Ascending aorta (tissue), 2 donors: Measurements from ENCODE around the gene CRISPLD2. TPM values are rescaled to one million over a fixed set of nuclear protein-coding genes. Genes with fewer than 3 reads are reported as not detected.
A peak's percentile ranks its signal among the peaks of the same experiment; 100 is the strongest.

Experiments used
- DNase-seq, 2 donors: peaks; one replicate each; pipeline ENCODE4 v3.0.0-alpha.2; 2019; ENCODE audit warnings: low spot score in 2 of 2
- H3K27ac ChIP-seq, 2 donors: fragments of 200-600 bp; sonication (generic); one replicate each; pipeline ENCODE4 v1.5.1; 2016 to 2017; ENCODE audit warnings: mild to moderate bottlenecking in 1 of 2
- H3K27me3 ChIP-seq: fragments of 200-600 bp; sonication (generic); one replicate; pipeline ENCODE4 v1.5.1; 2017
- H3K36me3 ChIP-seq, 2 donors: fragments of 200-600 bp; sonication (generic); one replicate each; pipeline ENCODE4 v1.5.1; 2016
- H3K4me1 ChIP-seq, 2 donors: fragments of 200-600 bp; sonication (generic); one replicate each; pipeline ENCODE4 v1.5.1; 2016 to 2017; ENCODE audit warnings: mild to moderate bottlenecking in 1 of 2
- H3K4me3 ChIP-seq, 2 donors: fragments of 200-600 bp; sonication (generic); one replicate each; pipeline ENCODE4 v1.5.1; 2016 to 2017; ENCODE audit warnings: mild to moderate bottlenecking in 1 of 2
- H3K9me3 ChIP-seq, 2 donors: fragments of 200-600 bp; sonication (generic); one replicate each; pipeline ENCODE4 v1.5.1; 2016
- CTCF ChIP-seq, 3 experiments: fragments of 200-600 bp in 2 of 3; fragments of 450-650 bp in 1 of 3; sonication (generic) in 2 of 3; IDR thresholded peaks; one replicate each; pipeline ENCODE4 v1.5.1; 2016 to 2019; ENCODE audit warnings: antibody characterized with exemption in 3 of 3, mild to moderate bottlenecking in 1 of 3, moderate library complexity in 1 of 3
- intact Hi-C: fragments of 100-400 bp; cut with DNase I; formaldehyde crosslinking; loops from one replicate; pipeline ENCODE4 v1.15.1; 2023
- total RNA-seq: library from RNA; depleted of rRNA; stranded (reverse); fragments of >200 nt; gene quantifications from one replicate; pipeline ENCODE4 v1.1.0, GENCODE V29; 2016

CRISPLD2 gene
- total RNA-seq, 1 donor from 2014 or later: 204 TPM

- intact Hi-C loops: no loop called here
- peaks cover 0 to 4% of the 10 kb centered on the region in 2 donors for H3K4me1 ChIP-seq
- H3K27me3 ChIP-seq: no peaks in the 10 kb centered on the region
- TF ChIP-seq CTCF (IDR thresholded peaks at IDR 0.05): no peak
- H3K9me3 ChIP-seq: no peaks in the 10 kb centered on the region
- H3K36me3 ChIP-seq: no peaks in the 10 kb centered on the region
- no peak overlapping the region for H3K27ac ChIP-seq
- no peak overlapping the region for H3K4me3 ChIP-seq
- no peak for DNase-seq
These were observed 62.1 kb downstream of the CRISPLD2 start for GRCh38 chr16:84881702-84882521.

DNA sequence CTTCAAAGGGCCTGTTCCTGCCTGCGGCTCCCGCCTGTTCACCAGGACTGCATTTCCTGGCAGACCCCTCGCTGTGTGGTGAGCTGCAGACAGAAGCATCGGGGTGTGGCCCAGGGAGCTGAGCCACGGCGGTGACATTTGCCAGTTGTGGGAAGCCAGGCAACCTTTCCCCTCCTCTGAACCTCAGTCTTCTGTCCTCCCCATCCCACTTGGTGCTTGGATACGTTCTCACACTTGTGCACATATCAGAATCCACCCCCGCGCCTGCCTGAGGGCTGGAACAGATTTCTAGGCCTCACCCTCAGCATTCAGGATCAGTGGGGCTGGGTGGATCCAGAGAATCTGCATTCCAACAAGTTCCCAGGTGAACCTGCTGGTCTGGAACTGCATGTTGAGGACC, 63.5 kb downstream of the CRISPLD2 start:
- no peak for TF ChIP-seq CTCF (IDR thresholded peaks at IDR 0.05)
- DNase-seq: no peak
- no peaks in the 10 kb centered on the region for H3K36me3 ChIP-seq
- intact Hi-C loops: no loop called here
- no peak overlapping the region for H3K27ac ChIP-seq
- H3K27me3 ChIP-seq: no peaks in the 10 kb centered on the region
- no peak overlapping the region for H3K4me3 ChIP-seq
- H3K9me3 ChIP-seq: no peaks in the 10 kb centered on the region
- peaks cover 0 to 4% of the 10 kb centered on the region in 2 donors for H3K4me1 ChIP-seq

DNA sequence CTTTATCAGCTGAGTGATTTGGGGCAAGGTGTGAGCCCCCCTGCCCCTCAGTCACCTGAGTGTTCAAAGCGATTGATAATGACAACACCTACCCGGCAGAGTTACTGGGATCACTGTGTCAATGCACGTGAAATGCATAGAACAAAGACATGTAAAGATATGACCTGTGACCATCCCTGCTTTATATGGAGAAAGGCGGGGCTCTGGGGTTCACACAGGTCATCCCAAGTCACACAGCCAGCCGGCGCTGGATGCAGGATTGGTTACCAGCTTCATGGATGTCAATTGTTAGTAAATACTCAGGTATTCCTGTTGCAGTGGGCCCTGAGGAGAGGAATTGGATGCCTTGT, 64.4 kb downstream of the CRISPLD2 start:
- TF ChIP-seq CTCF (IDR thresholded peaks at IDR 0.05): no peak
- no peak overlapping the region for H3K27ac ChIP-seq

GRCh38 chr16:84884596-84885341, 65.0 kb downstream of the CRISPLD2 start:
- no peaks in the 10 kb centered on the region for H3K36me3 ChIP-seq
- H3K27me3 ChIP-seq: no peaks in the 10 kb centered on the region
- intact Hi-C loops: no loop called here
- no peak for DNase-seq
- H3K27ac ChIP-seq: peak overlapping the region in 1 of 2 donors; percentile 27
- H3K4me3 ChIP-seq: no peak overlapping the region
- peaks cover 0 to 4% of the 10 kb centered on the region in 2 donors for H3K4me1 ChIP-seq
- TF ChIP-seq CTCF (IDR thresholded peaks at IDR 0.05): no peak
- H3K9me3 ChIP-seq: no peaks in the 10 kb centered on the region

More for the DNA sequence above, 64.4 kb downstream of the CRISPLD2 start:
- no peaks in the 10 kb centered on the region for H3K9me3 ChIP-seq
- no peak overlapping the region for H3K4me3 ChIP-seq
- H3K4me1 ChIP-seq: peaks cover 0 to 4% of the 10 kb centered on the region in 2 donors
- no peak for DNase-seq
- no peaks in the 10 kb centered on the region for H3K36me3 ChIP-seq
- H3K27me3 ChIP-seq: no peaks in the 10 kb centered on the region
- intact Hi-C loops: no loop called here

DNA sequence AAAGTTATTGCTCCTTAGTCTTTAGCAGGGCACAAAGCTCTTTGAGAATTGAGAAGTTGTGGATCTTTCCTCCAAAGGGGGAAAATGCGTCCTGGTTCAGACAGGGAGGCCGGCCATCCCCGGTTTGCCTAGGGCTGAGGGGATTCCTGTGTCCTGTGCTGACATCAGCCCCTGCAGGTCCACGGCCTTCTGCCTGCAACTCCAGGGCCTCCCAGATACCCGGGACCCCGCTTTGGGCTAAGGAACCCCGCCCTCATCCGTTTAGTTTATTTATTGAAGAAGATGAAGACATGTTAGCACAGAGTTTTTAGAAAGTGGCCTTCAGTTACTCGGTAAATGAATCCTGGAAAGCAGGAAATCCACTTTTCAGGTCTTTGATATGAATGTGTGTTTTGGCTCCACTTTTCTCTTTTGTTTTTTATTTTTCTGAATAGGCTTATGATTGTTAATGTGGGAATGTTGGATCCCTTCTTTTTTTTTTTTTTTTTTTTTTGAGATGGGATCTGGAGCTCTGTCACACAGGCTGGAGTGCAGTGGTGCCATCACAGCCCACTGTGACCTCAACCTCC, 65.6 kb downstream of the CRISPLD2 start:
- Histone ChIP-seq H3K4me3 (no peak overlapping the region), H3K27me3 (no peaks in the 10 kb centered on the region), H3K9me3 (no peaks in the 10 kb centered on the region), H3K27ac (no peak overlapping the region), H3K36me3 (no peaks in the 10 kb centered on the region), H3K4me1 (peaks cover 0 to 4% of the 10 kb centered on the region in 2 donors)
- intact Hi-C loops: no loop called here
- TF ChIP-seq CTCF (IDR thresholded peaks at IDR 0.05): no peak
- no peak for DNase-seq
